GM10847 (cell line): Measurements from ENCODE around the gene ASPG.

ENCODE experiments used
- POLR2A ChIP-seq: IDR thresholded peaks from 2 replicates; pipeline ENCODE4 v1.6.1; 2011; ENCODE audit not compliant: insufficient read length; ENCODE audit errors: extremely low read depth

ASPG gene

DNA sequence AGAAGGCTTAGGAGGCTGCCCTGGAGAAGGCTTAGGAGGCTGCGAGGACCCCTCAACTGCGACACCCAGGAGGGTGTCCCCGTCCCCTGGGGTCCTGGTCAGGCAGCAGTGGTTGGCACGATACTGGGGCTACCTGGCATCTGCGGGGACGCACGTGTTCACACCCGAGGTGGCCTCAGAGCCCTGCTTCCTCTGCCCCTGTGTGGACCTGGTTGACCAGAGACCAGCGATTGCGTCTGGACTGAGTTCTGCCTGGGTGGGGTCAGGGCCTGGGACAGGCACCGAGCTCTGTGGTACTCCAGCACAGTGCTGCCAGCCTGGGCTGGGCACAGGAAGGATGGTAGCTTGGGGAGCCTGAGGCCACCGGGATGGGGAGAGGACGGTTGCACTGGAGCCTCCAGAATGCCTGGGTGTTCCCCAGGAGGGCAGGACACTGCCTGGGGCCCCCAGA, 735 bp downstream of the ASPG start:
- TF ChIP-seq POLR2A = no peak

DNA sequence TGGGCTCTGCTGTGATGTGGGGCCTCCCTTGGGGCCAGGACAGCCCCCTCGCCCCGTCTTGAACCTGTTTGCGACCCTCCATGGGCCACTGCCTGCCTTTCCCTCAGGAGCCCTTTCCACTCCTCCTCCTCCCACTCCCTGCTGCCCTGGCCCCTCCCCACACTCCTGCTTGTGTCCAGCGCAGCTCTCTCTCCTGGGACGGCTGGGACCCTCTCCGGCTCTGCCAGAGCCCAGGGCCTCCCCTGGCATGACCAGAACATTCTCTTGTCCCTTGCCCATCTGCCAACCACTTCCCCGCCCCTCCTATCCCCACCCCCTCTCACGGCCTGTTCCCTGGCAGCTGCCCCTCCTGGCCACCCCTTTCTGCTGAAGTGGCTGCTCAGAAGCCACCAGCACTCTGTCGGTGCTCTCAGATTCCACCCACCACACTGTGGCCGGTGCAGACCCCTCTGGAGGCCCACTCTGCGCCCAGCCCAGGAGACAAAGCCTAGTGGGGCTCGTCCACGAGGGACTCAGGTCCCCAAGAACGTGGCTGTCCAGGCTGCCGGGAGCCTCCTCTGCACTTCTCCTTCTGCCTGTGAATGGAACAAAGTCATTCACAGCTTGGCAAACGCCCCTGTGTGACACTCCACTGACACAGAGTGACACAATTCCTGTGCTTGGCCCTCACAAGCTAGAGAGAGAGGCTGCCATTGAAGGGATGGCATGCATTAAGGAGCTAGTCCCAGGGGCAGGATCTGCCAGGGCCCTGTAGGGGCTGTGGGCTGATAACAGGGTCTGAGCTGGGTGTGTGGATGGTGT, 1.4 kb downstream of the ASPG start:
- TF ChIP-seq POLR2A = no peak

DNA sequence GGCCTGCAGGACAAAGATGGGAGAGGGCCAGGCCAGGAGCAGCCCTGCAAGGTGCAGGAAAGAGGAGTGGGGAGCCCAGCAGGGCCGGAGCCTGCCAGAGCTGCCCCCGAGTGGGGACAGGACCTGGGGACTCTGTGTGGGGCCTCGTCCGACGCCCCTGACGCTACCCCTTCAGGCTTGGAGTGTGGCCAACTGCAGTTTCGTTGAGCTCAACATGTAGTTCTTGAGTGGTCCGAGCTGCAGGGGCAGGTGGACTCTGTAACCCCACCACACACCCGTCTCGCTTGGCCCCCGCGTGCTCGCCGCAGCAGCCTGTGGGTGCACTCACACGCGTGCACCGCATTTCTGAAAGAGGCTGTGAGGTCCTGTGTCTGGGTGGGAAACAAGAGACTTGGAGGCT, 2.0 kb downstream of the ASPG start:
- TF ChIP-seq POLR2A = no peak

DNA sequence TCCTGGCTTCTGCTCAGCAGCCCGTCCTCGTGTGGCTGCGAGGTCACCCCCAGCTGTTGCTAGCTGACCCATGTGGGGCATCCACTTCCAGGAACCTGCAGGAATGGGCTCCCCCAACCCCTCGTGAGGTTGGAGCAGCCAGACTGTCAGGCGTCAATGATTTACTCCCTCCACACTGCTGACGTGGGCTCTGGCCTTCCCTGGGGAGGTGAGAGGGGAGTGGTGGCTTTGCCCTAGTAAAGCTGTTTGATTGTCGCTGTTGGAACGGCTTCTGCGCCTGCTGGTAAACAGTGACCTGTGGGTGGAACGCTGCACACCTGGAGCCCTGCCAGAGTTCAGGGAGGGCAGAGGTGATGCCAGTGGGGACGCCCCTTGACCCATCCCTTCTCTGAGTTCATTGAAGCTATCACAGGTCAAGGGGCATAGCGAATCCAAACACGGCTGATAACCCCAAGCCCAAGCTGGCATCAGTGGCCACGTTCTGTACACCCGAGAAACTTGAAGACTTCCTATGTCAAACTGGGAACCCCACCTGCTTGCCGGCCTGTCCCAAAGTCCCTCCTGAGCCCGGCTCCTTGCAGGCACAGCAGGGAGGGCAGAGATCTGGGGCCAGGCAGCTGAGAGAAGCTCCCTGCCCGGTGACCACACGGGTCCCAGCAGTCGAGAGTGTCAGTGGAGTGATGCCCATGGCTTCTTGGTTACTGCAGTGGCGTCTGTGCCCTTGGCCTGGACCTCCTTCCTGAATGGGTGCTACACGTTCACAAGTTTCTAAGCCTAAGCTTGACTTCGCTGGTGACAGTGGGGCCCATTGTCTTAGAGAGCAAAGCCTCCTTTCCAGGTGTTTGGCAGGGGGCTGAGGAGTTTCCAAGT, 2.7 kb downstream of the ASPG start:
- TF ChIP-seq POLR2A = no peak

DNA sequence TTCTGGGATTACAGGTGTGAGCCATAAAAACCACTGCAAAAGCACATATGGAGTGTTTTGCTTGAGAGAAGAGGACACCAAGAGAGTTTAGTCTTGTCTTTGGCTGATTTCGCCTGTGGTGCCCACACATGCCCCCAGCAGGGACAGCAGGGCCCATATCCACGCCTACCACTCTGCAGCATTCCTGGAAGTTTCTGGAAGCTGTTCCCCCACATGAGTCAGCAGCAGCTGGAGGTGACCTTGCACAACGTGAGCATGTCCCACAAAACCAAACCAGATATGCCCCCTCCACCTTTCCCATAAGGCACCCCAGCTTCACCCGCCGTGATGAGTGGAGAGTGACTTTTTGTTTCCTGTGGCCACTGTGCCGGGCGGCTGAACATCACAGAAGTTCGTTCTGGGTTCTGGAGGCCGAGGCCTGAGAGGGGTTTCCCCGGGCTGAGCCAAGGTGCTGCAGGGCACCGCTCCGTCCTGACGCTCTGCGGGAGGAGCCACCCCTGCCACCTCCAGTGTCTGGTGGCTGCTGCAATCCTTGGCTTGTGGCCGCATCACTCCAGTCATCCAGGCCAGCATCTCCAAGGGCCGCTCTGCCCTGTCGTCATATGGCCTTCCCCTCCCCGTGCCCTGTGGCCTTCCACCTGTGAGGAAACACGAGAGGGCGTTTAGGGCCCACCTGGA, 4.7 kb downstream of the ASPG start:
- TF ChIP-seq POLR2A = no peak

DNA sequence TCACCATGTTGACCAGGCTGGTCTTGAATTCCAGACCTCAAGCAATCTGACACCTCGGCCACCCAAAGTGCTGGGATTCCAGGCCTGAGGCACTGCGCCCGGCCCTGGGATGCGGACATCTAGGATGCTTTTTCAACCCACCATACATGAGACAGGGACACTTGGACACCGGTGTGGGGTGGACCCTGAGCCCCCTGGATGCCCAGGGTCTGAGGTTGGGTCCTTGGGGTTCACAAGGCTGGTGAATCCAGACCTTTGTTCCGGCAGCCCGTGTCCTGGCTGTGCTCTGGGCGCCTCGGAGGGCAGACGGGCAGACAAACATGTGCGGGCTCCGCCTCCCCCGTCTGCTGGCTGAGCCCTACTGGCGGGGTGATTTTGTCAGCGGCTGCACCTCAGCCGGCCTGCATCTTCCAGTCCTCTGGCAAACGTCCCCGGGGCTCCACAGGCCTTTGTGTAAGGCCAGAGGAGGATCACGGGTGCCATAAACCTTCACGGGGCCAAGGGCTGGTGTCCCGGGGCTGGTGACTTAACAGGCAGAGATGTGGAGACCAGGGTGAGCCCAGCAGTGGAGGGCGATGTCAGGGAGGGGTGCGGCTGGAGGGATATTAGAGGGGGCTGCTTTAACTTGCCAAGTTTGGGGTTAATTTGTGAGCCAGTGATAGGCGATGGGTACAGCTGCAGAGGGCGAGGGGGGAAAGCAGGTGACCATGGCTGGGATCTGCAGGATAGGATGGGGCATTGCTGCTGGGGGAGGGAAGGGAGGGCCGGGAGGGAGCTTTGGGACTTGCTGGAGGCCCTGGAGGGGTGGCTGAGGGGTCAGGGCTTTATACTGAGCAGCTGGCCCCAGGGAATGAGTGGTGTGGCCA, 5.8 kb downstream of the ASPG start:
- TF ChIP-seq POLR2A = no peak

DNA sequence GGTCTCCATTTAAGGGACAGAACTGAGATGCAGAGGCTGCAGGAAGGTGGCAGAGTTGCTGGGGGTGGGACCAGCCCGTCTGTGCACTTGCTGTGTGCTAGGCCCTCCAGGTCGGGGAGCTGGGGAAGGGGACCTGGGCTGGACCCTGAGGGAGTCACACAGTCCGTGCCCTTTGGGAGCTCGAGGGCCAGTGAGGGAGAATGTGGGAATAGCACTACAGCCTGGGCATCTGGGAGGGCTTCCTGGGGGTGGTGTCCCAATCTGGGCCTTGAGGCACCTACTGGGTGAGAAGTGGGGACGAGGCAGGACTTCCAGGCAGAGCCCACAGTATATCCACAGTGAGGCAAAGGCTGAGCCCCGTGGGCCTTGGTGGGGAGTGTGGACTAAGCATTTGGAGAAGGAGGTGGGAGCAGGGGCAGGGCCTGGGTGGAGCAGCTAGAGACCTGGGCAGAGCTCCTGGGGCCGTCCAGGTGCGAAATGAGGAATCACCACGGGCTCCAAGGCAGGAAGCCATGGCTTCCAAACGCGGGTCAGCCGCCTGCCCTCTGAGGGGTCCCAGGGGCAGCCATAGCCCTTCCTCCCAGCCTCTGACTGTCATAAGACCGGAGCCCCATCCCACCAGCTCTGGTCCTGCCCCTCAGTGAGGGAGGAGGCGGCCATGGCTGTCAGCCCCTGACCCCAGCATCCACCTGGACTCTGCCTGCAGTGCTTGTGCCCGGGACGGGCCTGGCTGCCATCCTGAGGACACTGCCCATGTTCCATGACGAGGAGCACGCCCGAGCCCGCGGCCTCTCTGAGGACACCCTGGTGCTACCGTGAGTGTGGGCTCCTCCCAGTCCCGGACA, 6.6 kb downstream of the ASPG start:
- no peak for TF ChIP-seq POLR2A

DNA sequence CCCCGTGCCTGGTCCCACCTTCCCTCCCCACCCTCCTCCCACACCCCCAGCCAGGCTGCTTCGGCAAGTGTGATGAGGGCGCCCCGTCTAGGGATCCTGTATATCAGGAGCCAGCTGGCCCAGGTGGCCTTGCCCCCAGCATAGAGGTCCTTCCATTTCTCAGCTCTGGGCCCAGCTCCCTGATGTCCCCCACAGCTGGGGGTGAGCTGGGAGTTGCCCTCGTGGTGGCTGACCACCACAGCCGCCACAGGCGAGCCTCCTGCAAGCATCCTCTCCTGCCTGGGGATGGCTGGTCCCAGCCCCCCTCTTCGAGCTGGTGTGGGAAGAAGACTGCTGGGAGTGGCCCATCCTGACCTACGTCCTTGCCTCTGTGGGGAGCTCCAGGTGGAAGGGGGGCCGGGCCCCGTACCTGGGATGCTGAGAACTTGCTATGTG, 7.4 kb downstream of the ASPG start:
- no peak for TF ChIP-seq POLR2A

DNA sequence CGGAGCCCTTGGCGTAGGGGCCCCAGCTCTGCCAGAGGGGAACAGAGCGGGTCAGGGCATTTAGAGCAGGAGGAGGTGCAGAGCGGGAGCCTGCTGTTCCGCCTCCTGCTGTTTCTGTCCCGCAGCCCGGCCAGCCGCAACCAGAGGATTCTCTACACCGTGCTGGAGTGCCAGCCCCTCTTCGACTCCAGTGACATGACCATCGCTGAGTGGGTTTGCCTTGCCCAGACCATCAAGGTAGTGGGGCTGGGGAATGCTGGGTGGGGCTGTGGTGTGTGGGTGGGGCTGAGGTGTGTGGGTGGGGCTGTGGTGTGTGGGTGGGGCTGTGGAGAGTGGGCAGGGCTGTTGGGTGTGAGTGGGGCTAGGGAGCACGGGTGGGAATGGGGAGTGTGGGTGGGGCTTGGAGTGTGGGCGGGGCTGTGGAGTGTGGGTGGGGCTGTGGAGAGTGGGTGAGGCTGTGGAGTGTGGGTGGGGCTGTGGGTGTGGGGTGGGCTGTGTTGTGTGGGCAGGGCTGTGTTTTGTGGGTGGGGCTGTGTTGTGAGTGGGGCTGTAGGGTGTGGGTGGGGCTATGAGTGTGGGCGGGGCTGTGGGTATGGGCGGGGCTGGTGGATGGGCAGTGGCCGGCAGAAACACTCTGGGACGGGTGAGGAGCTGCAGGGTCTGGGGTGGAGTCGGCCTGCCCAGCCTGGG, 8.0 kb downstream of the ASPG start:
- no peak for TF ChIP-seq POLR2A

DNA sequence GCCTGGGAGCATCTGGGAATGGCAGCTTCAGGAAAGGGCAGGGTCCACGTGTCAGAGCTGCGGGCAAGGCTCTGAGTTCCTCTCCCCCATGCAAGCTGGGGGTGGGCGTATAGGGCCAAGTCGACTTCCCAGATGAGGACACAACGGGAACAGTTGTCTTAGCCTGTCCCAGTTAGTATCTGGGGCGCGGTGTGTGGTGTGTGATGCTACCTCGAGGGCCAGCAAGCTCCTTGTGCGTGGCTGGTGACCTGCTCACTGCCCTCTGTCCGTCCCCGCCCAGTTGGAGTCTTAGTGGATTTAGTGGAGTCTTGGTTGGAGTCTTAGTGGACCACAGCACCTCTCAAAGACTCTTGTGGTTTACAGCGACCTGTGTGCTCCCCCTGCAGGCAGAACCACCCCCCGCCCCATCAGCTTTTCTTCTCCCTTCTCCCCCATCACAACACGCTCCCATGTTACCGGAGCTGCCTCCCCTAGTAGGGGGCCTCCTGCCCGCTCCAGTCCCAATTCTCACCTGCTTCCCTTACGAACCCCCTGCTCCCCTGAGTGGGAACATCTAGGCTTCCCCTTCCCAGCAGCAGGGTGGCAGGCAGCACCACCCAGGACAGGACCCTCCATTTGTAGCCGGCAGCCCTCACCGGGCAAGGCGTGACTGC, 8.7 kb downstream of the ASPG start:
- no peak for TF ChIP-seq POLR2A

DNA sequence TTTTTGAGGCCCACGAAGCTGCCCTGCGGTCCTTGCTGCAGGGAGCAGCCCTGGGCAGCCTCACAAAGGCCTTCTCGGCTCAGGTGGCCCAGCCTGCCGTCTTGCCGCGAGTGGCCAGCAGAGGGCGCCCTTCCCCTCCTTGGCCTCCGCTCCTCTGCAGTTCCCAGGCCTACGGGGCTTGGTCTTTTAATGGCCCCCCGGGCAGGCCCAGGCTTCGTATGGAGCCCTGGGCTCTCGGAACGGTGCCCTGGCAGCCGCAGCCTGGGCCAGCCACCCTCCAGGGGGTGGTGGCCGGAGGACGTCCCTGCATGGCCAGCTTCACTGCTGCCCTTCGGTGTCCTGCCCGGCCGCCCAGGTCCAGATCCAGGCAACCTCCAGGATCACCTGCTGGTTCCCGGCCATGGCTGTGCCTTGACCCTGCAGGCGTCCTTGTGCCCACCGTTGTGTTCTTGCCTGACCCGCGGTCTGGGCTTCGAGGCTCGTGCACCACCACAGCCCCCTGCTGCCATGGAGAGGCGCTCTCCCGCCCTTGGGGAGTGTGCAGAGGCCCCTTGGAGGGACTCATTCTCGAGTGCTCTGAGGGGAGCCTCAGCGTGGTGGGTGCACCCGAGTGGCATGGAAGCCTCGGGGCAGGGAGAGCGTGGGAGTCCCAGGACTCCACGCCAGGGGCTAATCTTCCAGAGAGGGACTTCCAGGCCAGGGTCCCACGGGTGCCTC, 9.4 kb downstream of the ASPG start:
- no peak for TF ChIP-seq POLR2A
